ENCODE data around the gene ASB5.
"Not testable (repeated sequence)": the region's sequence is repeated elsewhere in the genome, so short reads cannot be mapped to it uniquely, and the experiment has no call there.

The ASB5 gene, protein sequence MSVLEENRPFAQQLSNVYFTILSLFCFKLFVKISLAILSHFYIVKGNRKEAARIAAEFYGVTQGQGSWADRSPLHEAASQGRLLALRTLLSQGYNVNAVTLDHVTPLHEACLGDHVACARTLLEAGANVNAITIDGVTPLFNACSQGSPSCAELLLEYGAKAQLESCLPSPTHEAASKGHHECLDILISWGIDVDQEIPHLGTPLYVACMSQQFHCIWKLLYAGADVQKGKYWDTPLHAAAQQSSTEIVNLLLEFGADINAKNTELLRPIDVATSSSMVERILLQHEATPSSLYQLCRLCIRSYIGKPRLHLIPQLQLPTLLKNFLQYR

GRCh38 chr4:176268963-176269362, at the start of gene ASB5:
Gene ASB5 (minus strand): TSS chr4:176269222. CDS start chr4:176269108, 114 bp downstream.
- Histone ChIP-seq H3K27ac (no peak within 1 kb of the TSS), H3K4me3 (no peak within 1 kb of the TSS)

- Histone ChIP-seq H3K4me3 (no peak overlapping the region), H3K27ac (no peak overlapping the region)
Measured at GRCh38 chr4:176313596-176314336, 44.7 kb upstream of the ASB5 start.

DNA sequence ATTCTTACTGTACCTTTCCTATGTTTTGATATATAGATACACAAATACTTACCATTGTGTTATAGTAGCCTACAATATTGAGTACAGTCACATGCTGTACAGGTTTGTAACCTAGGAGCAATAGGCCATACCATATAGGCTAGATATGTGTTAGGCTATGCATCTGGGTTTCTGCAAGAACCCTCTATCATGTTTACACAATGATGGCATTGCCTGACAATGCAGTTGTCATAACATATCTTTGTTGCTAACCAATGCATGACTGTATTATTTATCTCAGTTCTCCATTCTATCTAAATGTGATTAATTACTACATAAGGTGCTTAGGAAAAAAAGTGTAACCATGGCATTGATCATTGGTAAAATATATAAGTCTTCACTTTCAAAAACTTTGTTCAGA, 40.8 kb upstream of the ASB5 start:
- no peak overlapping the region for H3K27ac ChIP-seq
- no peak overlapping the region for H3K4me3 ChIP-seq

- Histone ChIP-seq H3K4me3 (no peak overlapping the region), H3K27ac (no peak overlapping the region)
Measured at GRCh38 chr4:176309046-176309445, 40.0 kb upstream of the ASB5 start.

- Histone ChIP-seq H3K27ac (no peak overlapping the region), H3K4me3 (no peak overlapping the region)
Measured at GRCh38 chr4:176308441-176308840, 39.4 kb upstream of the ASB5 start.

DNA sequence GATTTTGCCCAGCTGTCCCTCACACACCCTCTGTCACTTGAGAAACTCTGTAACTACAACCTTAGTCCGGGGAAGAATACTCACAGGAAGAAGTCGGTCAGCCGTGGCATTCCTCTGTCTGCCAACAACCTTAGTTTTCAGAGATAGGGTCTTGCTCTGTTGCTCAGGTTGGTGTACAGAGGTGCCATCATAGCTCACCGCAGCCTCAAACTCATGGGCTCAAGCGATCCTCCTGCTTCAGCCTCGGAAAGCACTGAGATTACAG, 38.6 kb upstream of the ASB5 start:
- Histone ChIP-seq H3K4me3 (no peak overlapping the region), H3K27ac (no peak overlapping the region)

- Histone ChIP-seq H3K27ac (no peak overlapping the region), H3K4me3 (no peak overlapping the region)
Measured at GRCh38 chr4:176306837-176307665, 38.0 kb upstream of the ASB5 start.

DNA sequence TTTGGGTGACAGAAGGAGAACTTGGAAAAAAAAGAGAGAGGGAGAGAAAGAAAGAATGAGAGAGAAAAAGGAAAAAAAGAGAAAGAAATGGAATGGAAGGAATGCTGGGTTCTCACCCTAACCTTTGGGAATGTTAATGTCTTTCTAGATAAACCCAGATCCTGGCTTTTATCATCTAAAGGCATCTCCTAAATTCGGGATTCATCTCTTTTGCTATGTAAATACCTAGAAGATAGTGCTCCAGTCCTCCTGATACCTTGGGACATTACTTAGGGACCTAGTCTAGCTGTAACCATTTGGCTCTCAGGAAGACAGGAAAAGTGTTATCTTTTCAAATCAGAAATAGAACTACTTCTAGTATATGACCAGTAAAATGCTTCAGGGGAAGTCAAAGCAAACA, 34.9 kb upstream of the ASB5 start:
- Histone ChIP-seq H3K4me3 (no peak overlapping the region), H3K27ac (no peak overlapping the region)

GRCh38 chr4:176302283-176303275, 33.6 kb upstream of the ASB5 start:
- Histone ChIP-seq H3K4me3 (no peak overlapping the region), H3K27ac (no peak overlapping the region)

- Histone ChIP-seq H3K4me3 (no peak overlapping the region), H3K27ac (no peak overlapping the region)
Measured at GRCh38 chr4:176300565-176300964, 31.5 kb upstream of the ASB5 start.

DNA sequence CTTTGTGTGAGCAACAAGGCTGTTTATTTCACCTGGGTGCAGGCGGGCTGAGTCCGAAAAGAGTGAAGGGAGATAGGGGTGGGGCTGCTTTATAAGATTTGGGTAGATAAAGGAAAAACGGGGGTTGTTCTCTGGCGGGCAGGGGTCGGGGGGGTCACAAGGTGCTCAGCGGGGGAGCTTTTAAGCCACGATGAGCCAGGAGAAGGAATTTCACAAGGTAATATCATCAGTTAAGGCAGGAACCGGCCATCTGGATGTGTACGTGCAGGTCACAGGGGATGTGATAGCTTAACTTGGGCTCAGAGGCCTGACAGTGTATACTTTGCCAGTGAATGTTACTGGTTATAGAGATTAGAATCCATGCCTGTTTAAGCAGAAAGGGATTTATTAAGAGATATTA, 31.0 kb upstream of the ASB5 start:
- Histone ChIP-seq H3K27ac (no peak overlapping the region), H3K4me3 (no peak overlapping the region)

GRCh38 chr4:176298664-176299063, 29.6 kb upstream of the ASB5 start:
- no peak overlapping the region for H3K27ac ChIP-seq

GRCh38 chr4:176295907-176296306, 26.9 kb upstream of the ASB5 start:
- H3K27ac ChIP-seq, H3K4me3 ChIP-seq: not testable (repeated sequence)

More at GRCh38 chr4:176298664-176299063, 29.6 kb upstream of the ASB5 start:
- no peak overlapping the region for H3K4me3 ChIP-seq

DNA sequence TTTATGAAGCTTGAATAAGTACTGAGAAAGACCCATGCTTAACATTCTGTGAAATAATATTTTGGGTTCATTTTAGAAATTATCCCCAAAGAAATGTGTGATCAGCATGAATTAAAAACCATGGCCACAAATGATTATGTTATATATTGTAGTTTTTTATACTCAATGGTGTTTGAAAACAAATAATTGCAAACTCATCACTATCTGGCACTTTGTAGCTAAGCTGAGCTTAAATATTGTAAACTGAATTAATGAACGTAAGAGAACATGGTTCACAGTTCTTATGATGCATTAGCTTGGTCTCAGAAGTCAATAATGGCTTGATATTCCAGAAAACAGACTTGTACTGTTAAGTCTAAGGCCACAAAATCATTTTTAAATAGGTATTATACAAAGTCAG, 24.6 kb upstream of the ASB5 start:
- Histone ChIP-seq H3K4me3 (no peak overlapping the region), H3K27ac (no peak overlapping the region)

- H3K27ac ChIP-seq = no peak overlapping the region
- H3K4me3 ChIP-seq = no peak overlapping the region
Measured at GRCh38 chr4:176292920-176293319, 23.9 kb upstream of the ASB5 start.

GRCh38 chr4:176291748-176292147, 22.7 kb upstream of the ASB5 start:
- Histone ChIP-seq H3K4me3 (no peak overlapping the region), H3K27ac (no peak overlapping the region)

GRCh38 chr4:176290520-176290919, 21.5 kb upstream of the ASB5 start:
- Histone ChIP-seq H3K4me3 (no peak overlapping the region), H3K27ac (no peak overlapping the region)

DNA sequence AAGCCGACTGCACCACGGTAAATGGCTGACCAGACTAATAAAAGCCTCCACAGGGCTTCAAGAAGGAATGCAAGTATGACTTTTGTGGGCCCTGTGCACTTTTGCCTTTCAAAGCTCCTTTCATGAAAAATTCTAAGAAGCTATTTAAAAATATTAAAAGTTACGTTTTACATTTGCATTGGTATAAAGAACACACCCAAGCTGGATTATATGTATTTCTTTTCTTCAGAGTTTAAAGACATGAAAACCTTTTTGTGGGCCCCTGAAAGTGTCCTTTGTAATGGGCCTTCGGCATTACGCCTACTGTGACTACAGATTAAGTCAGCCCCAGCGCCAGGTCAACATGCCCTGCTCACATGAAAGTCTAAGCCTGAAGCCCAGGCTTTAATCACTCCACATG, 20.5 kb upstream of the ASB5 start:
- Histone ChIP-seq H3K4me3 (no peak overlapping the region), H3K27ac (no peak overlapping the region)

DNA sequence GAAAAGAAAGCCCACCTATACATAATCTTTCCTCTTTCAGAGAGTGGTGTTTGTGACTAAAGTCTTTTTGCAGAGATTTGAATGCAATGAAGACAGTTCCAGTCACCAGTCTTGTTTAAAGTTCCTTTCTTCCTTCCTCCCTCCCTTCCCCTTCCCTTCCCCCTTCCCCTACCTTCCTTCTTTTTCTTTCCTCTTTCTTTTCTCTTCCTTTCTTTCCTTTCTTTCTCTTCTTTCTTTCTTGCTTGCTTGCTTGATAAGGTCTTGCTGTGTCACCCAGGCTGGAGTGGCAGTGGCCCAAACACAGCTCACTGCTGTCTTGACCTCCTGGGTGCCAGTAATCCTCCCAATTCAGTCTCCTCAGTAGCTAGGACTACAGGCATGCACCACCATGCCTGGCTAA, 19.0 kb upstream of the ASB5 start:
- Histone ChIP-seq H3K4me3 (no peak overlapping the region), H3K27ac (no peak overlapping the region)

DNA sequence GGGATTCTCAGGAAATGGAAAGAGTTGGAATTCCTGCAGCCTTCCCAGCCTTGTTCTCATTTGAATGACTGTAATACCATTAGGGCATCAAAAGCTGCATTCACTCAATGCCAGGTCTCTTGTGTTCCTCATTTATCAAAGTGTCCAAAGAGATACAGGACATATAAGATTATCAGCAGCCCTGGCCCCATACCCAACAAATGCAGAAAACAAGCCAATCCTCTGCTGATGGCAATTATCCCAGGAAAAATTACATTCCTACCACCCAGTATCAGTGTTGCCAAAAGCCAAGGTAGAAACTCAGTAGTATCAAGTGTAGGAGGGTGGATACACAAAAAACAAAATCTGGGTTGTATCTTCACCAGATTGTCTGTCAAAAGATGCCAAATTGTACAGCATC, 18.5 kb upstream of the ASB5 start:
- Histone ChIP-seq H3K27ac (no peak overlapping the region), H3K4me3 (no peak overlapping the region)
